Parathyroid adenoma (tissue), 2 donors: ENCODE results near the gene PYCARD.

Experiments
- H2AFZ ChIP-seq: fragments of 300-600 bp; sonication (generic); one replicate; pipeline ENCODE4 v1.7.0; 2017; ENCODE audit warnings: antibody characterized with exemption, mild to moderate bottlenecking
- H3K27ac ChIP-seq: fragments of 300-600 bp; sonication (generic); one replicate; pipeline ENCODE4 v1.7.0; 2017
- H3K27me3 ChIP-seq: fragments of 300-600 bp; sonication (generic); one replicate; pipeline ENCODE4 v1.7.0; 2017; ENCODE audit warnings: low read length; ENCODE audit not compliant: control insufficient read depth, insufficient read depth
- H3K36me3 ChIP-seq: fragments of 300-600 bp; sonication (generic); one replicate; pipeline ENCODE4 v1.7.0; 2017; ENCODE audit warnings: low read length; ENCODE audit not compliant: control insufficient read depth, insufficient read depth
- H3K4me1 ChIP-seq: fragments of 300-600 bp; sonication (generic); one replicate; pipeline ENCODE4 v1.7.0; 2017; ENCODE audit warnings: control low read depth
- H3K4me2 ChIP-seq: fragments of 300-600 bp; sonication (generic); one replicate; pipeline ENCODE4 v1.7.0; 2017; ENCODE audit warnings: low read length
- H3K4me3 ChIP-seq: fragments of 300-600 bp; sonication (generic); one replicate; pipeline ENCODE4 v1.7.0; 2017; ENCODE audit warnings: low read depth, low read length
- H3K79me2 ChIP-seq: fragments of 300-600 bp; sonication (generic); one replicate; pipeline ENCODE4 v1.7.0; 2017; ENCODE audit warnings: control low read depth
- H3K9ac ChIP-seq: fragments of 300-600 bp; sonication (generic); one replicate; pipeline ENCODE4 v1.7.0; 2017; ENCODE audit warnings: mild to moderate bottlenecking
- H3K9me3 ChIP-seq: fragments of 300-600 bp; sonication (generic); one replicate; pipeline ENCODE4 v1.7.0; 2017; ENCODE audit warnings: low read length; ENCODE audit not compliant: control insufficient read depth
- CTCF ChIP-seq: fragments of 300-600 bp; sonication (generic); IDR thresholded peaks from one replicate; pipeline ENCODE4 v1.7.0; 2017; ENCODE audit warnings: antibody characterized with exemption, mild to moderate bottlenecking
- donor health status: primary hyperparathyroidism.

PYCARD gene

GRCh38 chr16:31157136-31157535, 45.4 kb downstream of the PYCARD start:
- Histone ChIP-seq H3K27ac (no peak overlapping the region), H3K79me2 (no peaks in the 10 kb centered on the region), H3K4me2 (peak overlapping the region; percentile 17), H3K27me3 (no peaks in the 10 kb centered on the region), H3K36me3 (no peaks in the 10 kb centered on the region), H3K9me3 (no peaks in the 10 kb centered on the region), H2AFZ (peak overlapping the region; percentile 19), H3K4me3 (no peak overlapping the region), H3K9ac (no peak overlapping the region), H3K4me1 (no peaks in the 10 kb centered on the region)
- TF ChIP-seq CTCF, result no peak
